ENCODE data around the gene CST9. TPM values are rescaled to one million over a fixed set of nuclear protein-coding genes. Genes with fewer than 3 reads are reported as not detected.

Gene CST9
- total RNA-seq, 2 experiments from 2014 or later: not detected

DNA sequence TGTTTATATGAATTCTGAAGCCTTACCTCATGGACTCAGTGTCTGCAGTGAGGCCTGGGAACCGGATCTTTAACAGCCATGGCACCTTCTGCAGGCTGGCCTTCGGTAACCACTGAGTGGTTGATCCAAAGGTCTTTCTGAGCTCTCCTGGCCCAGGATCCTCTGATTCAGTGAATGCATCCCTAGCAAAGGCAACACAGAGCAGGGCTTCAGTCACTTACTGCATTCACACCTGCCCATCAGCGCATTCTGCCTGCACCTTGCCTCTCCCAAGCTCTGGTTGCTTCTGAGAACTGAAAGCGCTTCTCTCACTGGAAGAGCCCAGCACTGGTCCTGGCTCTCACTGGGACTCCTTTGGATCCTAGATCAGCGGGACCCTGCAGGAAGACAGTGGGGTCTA is 8.4 kb upstream of the CST9 start:
- POLR2A ChIA-PET: no interaction called here
- Mint-ChIP-seq H3K27me3 (peaks cover 11% of the 10 kb centered on the region), H3K4me1 (ENCODE audit: low read depth) (no peaks in the 10 kb centered on the region), H3K27ac (no peak overlapping the region), H3K4me3 (no peak overlapping the region), H3K36me3 (ENCODE audit: low read depth) (no peaks in the 10 kb centered on the region), H3K9me3 (no peaks in the 10 kb centered on the region)
- Histone ChIP-seq H3K4me3 (ENCODE audit: low read length) (no peak overlapping the region), H3K4me1 (ENCODE audit: insufficient read depth, low read length) (no peaks in the 10 kb centered on the region), H3K9me3 (ENCODE audit: control insufficient read depth in 1 of 2, insufficient read depth in 1 of 2, low read length in 2 of 2) (no peaks in the 10 kb centered on the region), H3K36me3 (ENCODE audit: insufficient read depth, low read length) (no peaks in the 10 kb centered on the region), H3K27me3 (ENCODE audit: control insufficient read depth in 1 of 2, insufficient read depth in 2 of 2, low read length in 2 of 2) (no peaks in the 10 kb centered on the region), H3K27ac (ENCODE audit: low read depth in 1 of 2, low read length in 2 of 2) (no peak overlapping the region)
- ATAC-seq (ENCODE audit: poor library complexity) (no peak), DNase-seq (no peak)
- CTCF ChIA-PET: no interaction called here
- TF ChIP-seq, protein P1, sequence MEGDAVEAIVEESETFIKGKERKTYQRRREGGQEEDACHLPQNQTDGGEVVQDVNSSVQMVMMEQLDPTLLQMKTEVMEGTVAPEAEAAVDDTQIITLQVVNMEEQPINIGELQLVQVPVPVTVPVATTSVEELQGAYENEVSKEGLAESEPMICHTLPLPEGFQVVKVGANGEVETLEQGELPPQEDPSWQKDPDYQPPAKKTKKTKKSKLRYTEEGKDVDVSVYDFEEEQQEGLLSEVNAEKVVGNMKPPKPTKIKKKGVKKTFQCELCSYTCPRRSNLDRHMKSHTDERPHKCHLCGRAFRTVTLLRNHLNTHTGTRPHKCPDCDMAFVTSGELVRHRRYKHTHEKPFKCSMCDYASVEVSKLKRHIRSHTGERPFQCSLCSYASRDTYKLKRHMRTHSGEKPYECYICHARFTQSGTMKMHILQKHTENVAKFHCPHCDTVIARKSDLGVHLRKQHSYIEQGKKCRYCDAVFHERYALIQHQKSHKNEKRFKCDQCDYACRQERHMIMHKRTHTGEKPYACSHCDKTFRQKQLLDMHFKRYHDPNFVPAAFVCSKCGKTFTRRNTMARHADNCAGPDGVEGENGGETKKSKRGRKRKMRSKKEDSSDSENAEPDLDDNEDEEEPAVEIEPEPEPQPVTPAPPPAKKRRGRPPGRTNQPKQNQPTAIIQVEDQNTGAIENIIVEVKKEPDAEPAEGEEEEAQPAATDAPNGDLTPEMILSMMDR (IDR thresholded peaks at IDR 0.05): no peak
- intact Hi-C loops (cut with DNase I, micrococcal nuclease): no loop called here

DNA sequence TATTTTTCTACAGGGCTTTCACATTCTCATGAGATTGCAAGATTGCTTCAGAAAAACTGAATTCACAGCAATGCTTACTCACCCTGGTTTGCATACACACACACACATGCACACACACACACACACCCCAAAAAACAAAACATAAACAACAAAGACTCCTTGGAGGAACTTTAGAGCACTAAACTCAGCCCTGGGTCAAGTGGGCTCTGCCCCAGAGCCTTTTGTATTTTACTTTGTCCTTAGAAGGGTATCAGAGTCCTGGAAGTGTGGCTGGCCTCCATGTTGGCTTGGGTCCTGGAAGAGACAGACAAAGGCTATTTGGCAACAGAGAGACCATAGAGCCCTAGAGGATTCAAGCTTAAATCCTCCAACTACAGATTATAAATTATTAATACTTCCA is 8.0 kb upstream of the CST9 start:
- Mint-ChIP-seq H3K9me3 (no peaks in the 10 kb centered on the region), H3K4me3 (no peak overlapping the region), H3K36me3 (ENCODE audit: low read depth) (no peaks in the 10 kb centered on the region), H3K4me1 (ENCODE audit: low read depth) (no peaks in the 10 kb centered on the region), H3K27ac (no peak overlapping the region), H3K27me3 (peaks cover 7% of the 10 kb centered on the region)
- DNase-seq (no peak), ATAC-seq (ENCODE audit: poor library complexity) (no peak)
- TF ChIP-seq, protein P1 (IDR thresholded peaks at IDR 0.05): no peak
- no peaks in the 10 kb centered on the region for H3K4me1 ChIP-seq (ENCODE audit: insufficient read depth, low read length)
- ChIA-PET POLR2A (no interaction called here), CTCF (no interaction called here)
- no peaks in the 10 kb centered on the region for H3K36me3 ChIP-seq (ENCODE audit: insufficient read depth, low read length)
- H3K9me3 ChIP-seq (ENCODE audit: control insufficient read depth in 1 of 2, insufficient read depth in 1 of 2, low read length in 2 of 2): no peaks in the 10 kb centered on the region
- H3K27ac ChIP-seq (ENCODE audit: low read depth in 1 of 2, low read length in 2 of 2): no peak overlapping the region
- intact Hi-C loops (cut with DNase I, micrococcal nuclease): no loop called here
- no peak overlapping the region for H3K4me3 ChIP-seq (ENCODE audit: low read length)
- no peaks in the 10 kb centered on the region for H3K27me3 ChIP-seq (ENCODE audit: control insufficient read depth in 1 of 2, insufficient read depth in 2 of 2, low read length in 2 of 2)

DNA sequence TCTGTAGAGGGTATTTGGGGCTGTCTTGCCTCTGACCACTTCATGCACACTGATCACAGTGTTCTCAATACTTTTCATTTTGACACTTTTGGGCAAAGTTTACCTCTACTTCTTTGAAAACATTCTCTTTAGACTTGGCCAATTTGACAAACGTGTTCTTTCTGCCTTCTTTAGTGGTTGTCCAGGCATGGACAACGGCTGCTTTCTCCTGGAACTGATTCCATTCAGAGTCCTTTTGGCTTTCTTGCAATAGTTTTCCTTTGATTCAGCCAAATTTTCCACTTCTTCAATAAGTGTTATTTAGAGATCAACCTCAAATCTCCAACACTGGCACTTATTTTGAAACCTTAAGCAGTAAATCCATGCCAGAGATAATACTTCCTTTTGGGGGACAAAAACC is 6.7 kb upstream of the CST9 start:
- CTCF ChIA-PET: no interaction called here
- DNase-seq (no peak), ATAC-seq (ENCODE audit: poor library complexity) (no peak)
- TF ChIP-seq, protein P1 (IDR thresholded peaks at IDR 0.05): no peak
- Histone ChIP-seq H3K27ac (ENCODE audit: low read depth in 1 of 2, low read length in 2 of 2) (no peak overlapping the region), H3K4me1 (ENCODE audit: insufficient read depth, low read length) (no peaks in the 10 kb centered on the region), H3K27me3 (ENCODE audit: control insufficient read depth in 1 of 2, insufficient read depth in 2 of 2, low read length in 2 of 2) (no peaks in the 10 kb centered on the region), H3K4me3 (ENCODE audit: low read length) (no peak overlapping the region), H3K36me3 (ENCODE audit: insufficient read depth, low read length) (no peaks in the 10 kb centered on the region), H3K9me3 (ENCODE audit: control insufficient read depth in 1 of 2, insufficient read depth in 1 of 2, low read length in 2 of 2) (no peaks in the 10 kb centered on the region)
- Mint-ChIP-seq H3K27me3 (no peaks in the 10 kb centered on the region), H3K4me3 (no peak overlapping the region), H3K27ac (no peak overlapping the region), H3K36me3 (ENCODE audit: low read depth) (no peaks in the 10 kb centered on the region), H3K4me1 (ENCODE audit: low read depth) (no peaks in the 10 kb centered on the region), H3K9me3 (no peaks in the 10 kb centered on the region)
- POLR2A ChIA-PET: no interaction called here
- intact Hi-C loops (cut with DNase I, micrococcal nuclease): no loop called here

Measured in CD4-positive, alpha-beta T cell (primary cell).